KMS-11 (cell line): Measurements from ENCODE around the gene ZBTB40.

Experiments used
- H2AFZ ChIP-seq: fragments of 200-600 bp; sonication (generic); 2 replicates; pipeline ENCODE4 v1.6.1; 2016; ENCODE audit warnings: antibody characterized with exemption, mixed run types, low read depth
- H3K27ac ChIP-seq: fragments of 200-600 bp; sonication (generic); 2 replicates; pipeline ENCODE4 v1.6.1; 2016; ENCODE audit warnings: mild to moderate bottlenecking, mixed run types
- H3K27me3 ChIP-seq: fragments of 200-600 bp; sonication (generic); 2 replicates; pipeline ENCODE4 v1.6.1; 2017; ENCODE audit warnings: mild to moderate bottlenecking, low read depth, mixed run types, moderate library complexity; ENCODE audit not compliant: insufficient read depth
- H3K36me3 ChIP-seq: fragments of 200-600 bp; sonication (generic); 2 replicates; pipeline ENCODE4 v1.6.1; 2017; ENCODE audit warnings: mild to moderate bottlenecking, mixed run types; ENCODE audit not compliant: insufficient read depth
- H3K4me1 ChIP-seq: fragments of 200-600 bp; sonication (generic); 2 replicates; pipeline ENCODE4 v1.6.1; 2016; ENCODE audit warnings: mild to moderate bottlenecking, low read depth, mixed run types; ENCODE audit not compliant: poor library complexity, severe bottlenecking
- H3K4me2 ChIP-seq: fragments of 200-600 bp; sonication (generic); 2 replicates; pipeline ENCODE4 v1.7.0; 2016; ENCODE audit warnings: mild to moderate bottlenecking, mixed run types
- H3K4me3 ChIP-seq: fragments of 200-600 bp; sonication (generic); IDR thresholded peaks from 2 replicates; pipeline ENCODE4 v1.6.1; 2017; ENCODE audit warnings: low read depth, low read length, mixed read lengths; ENCODE audit not compliant: insufficient read depth
- H3K79me2 ChIP-seq: fragments of 200-600 bp; sonication (generic); 2 replicates; pipeline ENCODE4 v1.6.1; 2016; ENCODE audit warnings: low read depth, mixed run types; ENCODE audit not compliant: insufficient read depth
- H3K9ac ChIP-seq: fragments of 200-600 bp; sonication (generic); 2 replicates; pipeline ENCODE4 v1.6.1; 2016; ENCODE audit warnings: mild to moderate bottlenecking, mixed run types
- H4K20me1 ChIP-seq: fragments of 200-600 bp; sonication (generic); 2 replicates; pipeline ENCODE4 v1.6.1; 2016; ENCODE audit warnings: mild to moderate bottlenecking, mixed run types; ENCODE audit not compliant: insufficient read depth
- TF ChIP-seq, protein P1 (sequence below): fragments of 200-600 bp; sonication (generic); conservative IDR thresholded peaks from 2 replicates; pipeline ENCODE4 v1.6.1; 2017; ENCODE audit warnings: low read depth, mild to moderate bottlenecking, antibody characterized with exemption, low read length, moderate library complexity, mixed read lengths

ZBTB40 gene

DNA sequence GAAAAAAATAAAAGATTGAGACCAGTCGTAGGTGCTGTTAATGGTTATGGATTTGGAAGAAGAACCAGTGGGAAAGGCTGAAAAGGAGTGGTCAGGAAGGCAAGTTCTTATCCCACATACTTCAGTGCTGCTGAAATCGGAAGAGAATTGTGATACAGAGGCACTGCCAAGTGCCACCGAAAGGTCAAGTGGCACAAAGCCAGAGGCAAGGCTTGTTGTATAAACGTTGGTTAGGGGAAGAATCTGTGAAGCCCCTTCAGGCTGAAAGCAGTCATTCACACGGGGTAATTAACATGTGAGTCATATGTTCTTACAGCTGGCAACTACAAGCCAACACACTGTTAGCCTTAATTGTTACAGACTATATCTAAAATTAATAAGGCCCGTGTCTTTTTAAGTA lies 48.8 kb downstream of the ZBTB40 start:
- Histone ChIP-seq H3K36me3 (no peaks in the 10 kb centered on the region), H3K27me3 (no peaks in the 10 kb centered on the region), H3K9ac (no peak overlapping the region), H3K27ac (no peak overlapping the region), H3K4me1 (peaks cover 14% of the 10 kb centered on the region), H3K4me3 (no peak overlapping the region), H3K4me2 (no peak overlapping the region), H3K79me2 (no peaks in the 10 kb centered on the region), H4K20me1 (no peaks in the 10 kb centered on the region), H2AFZ (no peak overlapping the region)
- TF ChIP-seq, protein P1, sequence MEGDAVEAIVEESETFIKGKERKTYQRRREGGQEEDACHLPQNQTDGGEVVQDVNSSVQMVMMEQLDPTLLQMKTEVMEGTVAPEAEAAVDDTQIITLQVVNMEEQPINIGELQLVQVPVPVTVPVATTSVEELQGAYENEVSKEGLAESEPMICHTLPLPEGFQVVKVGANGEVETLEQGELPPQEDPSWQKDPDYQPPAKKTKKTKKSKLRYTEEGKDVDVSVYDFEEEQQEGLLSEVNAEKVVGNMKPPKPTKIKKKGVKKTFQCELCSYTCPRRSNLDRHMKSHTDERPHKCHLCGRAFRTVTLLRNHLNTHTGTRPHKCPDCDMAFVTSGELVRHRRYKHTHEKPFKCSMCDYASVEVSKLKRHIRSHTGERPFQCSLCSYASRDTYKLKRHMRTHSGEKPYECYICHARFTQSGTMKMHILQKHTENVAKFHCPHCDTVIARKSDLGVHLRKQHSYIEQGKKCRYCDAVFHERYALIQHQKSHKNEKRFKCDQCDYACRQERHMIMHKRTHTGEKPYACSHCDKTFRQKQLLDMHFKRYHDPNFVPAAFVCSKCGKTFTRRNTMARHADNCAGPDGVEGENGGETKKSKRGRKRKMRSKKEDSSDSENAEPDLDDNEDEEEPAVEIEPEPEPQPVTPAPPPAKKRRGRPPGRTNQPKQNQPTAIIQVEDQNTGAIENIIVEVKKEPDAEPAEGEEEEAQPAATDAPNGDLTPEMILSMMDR, result no peak

GRCh38 chr1:22502202-22502601 lies 50.6 kb downstream of the ZBTB40 start:
- no peak overlapping the region for H2AFZ ChIP-seq
- no peak overlapping the region for H3K4me3 ChIP-seq
- no peaks in the 10 kb centered on the region for H4K20me1 ChIP-seq
- no peaks in the 10 kb centered on the region for H3K79me2 ChIP-seq
- H3K27me3 ChIP-seq, result no peaks in the 10 kb centered on the region
- peaks cover 9% of the 10 kb centered on the region for H3K4me1 ChIP-seq
- H3K9ac ChIP-seq, result no peak overlapping the region
- H3K27ac ChIP-seq, result no peak overlapping the region
- H3K36me3 ChIP-seq, result no peaks in the 10 kb centered on the region
- no peak overlapping the region for H3K4me2 ChIP-seq
- TF ChIP-seq, protein P1, result no peak

DNA sequence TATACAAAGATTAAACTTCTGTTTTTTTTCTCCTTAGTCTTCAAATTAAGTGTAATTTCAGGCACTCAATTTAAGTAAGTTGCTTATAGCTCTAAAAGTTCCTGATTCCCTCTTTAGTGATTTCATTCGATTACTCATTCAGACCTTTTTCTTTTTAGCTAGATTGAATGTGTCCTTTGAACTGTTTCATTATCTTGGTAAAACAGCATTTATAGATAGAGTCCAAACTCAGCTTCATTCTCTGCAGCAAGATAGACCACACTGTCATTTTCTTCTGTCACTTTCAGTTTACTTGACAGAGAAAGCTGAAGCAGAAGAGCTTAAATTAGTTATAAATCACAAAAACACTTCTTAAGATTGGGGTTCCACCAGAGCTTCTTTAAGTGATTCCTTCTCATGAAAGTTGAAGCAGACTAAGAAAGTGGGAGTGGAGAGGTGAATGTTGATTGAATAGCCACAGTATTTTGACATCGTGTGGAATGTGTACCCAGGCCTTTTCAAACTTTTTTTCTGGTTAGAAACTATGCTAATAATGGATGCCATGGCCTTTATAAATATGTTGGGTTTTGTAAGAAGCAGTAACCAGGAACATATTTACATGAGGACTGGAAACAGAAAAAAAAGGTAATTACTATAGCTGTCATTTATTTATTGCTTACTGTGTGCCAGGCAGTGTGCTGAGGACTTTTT lies 52.2 kb downstream of the ZBTB40 start:
- H3K27me3 ChIP-seq, result no peaks in the 10 kb centered on the region
- no peaks in the 10 kb centered on the region for H4K20me1 ChIP-seq
- no peak overlapping the region for H3K9ac ChIP-seq
- no peak overlapping the region for H3K4me3 ChIP-seq
- no peak overlapping the region for H3K4me2 ChIP-seq
- no peak overlapping the region for H2AFZ ChIP-seq
- H3K4me1 ChIP-seq, result peaks cover 25% of the 10 kb centered on the region
- TF ChIP-seq, protein P1, result no peak
- H3K27ac ChIP-seq, result no peak overlapping the region
- H3K79me2 ChIP-seq, result no peaks in the 10 kb centered on the region
- H3K36me3 ChIP-seq, result no peaks in the 10 kb centered on the region

DNA sequence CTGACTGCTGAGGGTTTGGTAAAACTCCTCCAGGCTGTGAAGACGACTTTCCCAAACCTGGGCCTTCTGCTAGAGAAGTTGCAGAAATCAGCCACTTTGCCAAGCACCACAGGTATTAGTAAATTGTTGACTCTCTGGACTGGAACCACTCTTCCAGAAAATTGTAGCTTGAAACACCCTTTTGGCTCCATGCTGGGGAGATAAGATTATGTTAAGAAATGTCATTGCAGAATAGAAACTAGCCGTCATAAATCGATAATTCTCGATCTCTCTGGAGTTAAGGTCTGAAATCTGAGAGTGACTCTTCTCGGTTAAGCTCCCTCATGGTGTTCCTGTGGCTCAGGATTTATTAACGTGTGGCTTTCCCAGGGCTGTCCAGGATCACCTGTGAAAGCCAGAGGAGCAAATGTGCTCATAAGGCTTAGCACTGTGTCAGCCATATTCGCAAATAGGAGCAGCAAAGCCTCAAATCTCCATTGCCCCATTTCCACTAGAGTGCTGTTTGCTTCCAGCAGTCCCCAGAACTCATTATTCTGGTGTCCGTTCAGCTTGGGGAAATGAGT lies 54.6 kb downstream of the ZBTB40 start:
- Histone ChIP-seq H4K20me1 (no peaks in the 10 kb centered on the region), H3K4me1 (peaks cover 34% of the 10 kb centered on the region), H3K4me3 (no peak overlapping the region), H2AFZ (no peak overlapping the region), H3K27ac (no peak overlapping the region), H3K36me3 (no peaks in the 10 kb centered on the region), H3K27me3 (no peaks in the 10 kb centered on the region), H3K4me2 (no peak overlapping the region), H3K79me2 (no peaks in the 10 kb centered on the region), H3K9ac (no peak overlapping the region)
- TF ChIP-seq, protein P1, result no peak
